H1 (cell line): Measurements from ENCODE around the gene GNS. TPM values are rescaled to one million over a fixed set of nuclear protein-coding genes. Genes with fewer than 3 reads are reported as not detected.
A peak's percentile ranks its signal among the peaks of the same experiment; 100 is the strongest.

Experiments
- CTCF ChIA-PET: fragments of 300-600 bp; sonication (Branson Sonifier 250); formaldehyde crosslinking; loops from one replicate; lab custom pipeline; 2021; ENCODE audit not compliant: partially characterized antibody; lab: Charles Lee
- POLR2A ChIA-PET: fragments of 300-600 bp; sonication (Branson Sonifier 250); formaldehyde crosslinking; loops from one replicate; lab custom pipeline; 2021; ENCODE audit warnings: inconsistent platforms; ENCODE audit not compliant: partially characterized antibody; lab: Charles Lee
- DNase-seq, 2 experiments: peaks; one replicate each; pipeline versions ENCODE4 v3.0.0 to v3.0.0-alpha.2; 2010 to 2022; ENCODE audit warnings: low spot score in 2 of 2, low read depth in 1 of 2, mixed read lengths in 1 of 2
- FAIRE-seq: peaks from 2 replicates; lab custom pipeline; 2011; peaks lifted over from hg19 to GRCh38; lab: Jason Lieb, UNC
- H2AFZ ChIP-seq: 2 replicates; pipeline ENCODE4 v1.8.1; 2012; ENCODE audit warnings: low read length, inconsistent platforms
- H2AK5ac ChIP-seq: 2 replicates; pipeline ENCODE4 v1.6.1; 2013; ENCODE audit warnings: low read depth, low read length
- H2BK120ac ChIP-seq: replicated peaks from 2 replicates; pipeline ENCODE3; 2013; ENCODE audit warnings: low read depth, low read length, inconsistent platforms
- H2BK12ac ChIP-seq: 2 replicates; pipeline ENCODE4 v1.6.1; 2013; ENCODE audit warnings: low read depth, low read length
- H2BK15ac ChIP-seq: 2 replicates; pipeline ENCODE4 v1.6.1; 2013; ENCODE audit warnings: low read length
- H2BK20ac ChIP-seq: 2 replicates; pipeline ENCODE4 v1.6.1; 2013; ENCODE audit warnings: low read length
- H2BK5ac ChIP-seq: 2 replicates; pipeline ENCODE4 v1.6.1; 2013; ENCODE audit warnings: low read depth, low read length
- H3K14ac ChIP-seq: 2 replicates; pipeline ENCODE4 v1.6.1; 2013; ENCODE audit warnings: inconsistent platforms; ENCODE audit not compliant: insufficient read length
- H3K18ac ChIP-seq: 2 replicates; pipeline ENCODE4 v1.6.1; 2013; ENCODE audit warnings: low read length; ENCODE audit errors: extremely low read depth
- H3K23ac ChIP-seq: 2 replicates; pipeline ENCODE4 v1.6.1; 2013; ENCODE audit warnings: inconsistent platforms; ENCODE audit not compliant: insufficient read length
- H3K23me2 ChIP-seq: 2 replicates; pipeline ENCODE4 v1.6.1; 2013; ENCODE audit warnings: low read depth, low read length
- H3K27ac ChIP-seq: 2 replicates; pipeline ENCODE4 v1.6.1; 2011; ENCODE audit warnings: low read depth, low read length, inconsistent platforms
- H3K27me3 ChIP-seq, 4 experiments: replicated peaks in 1 of 4; 1 replicate in 1 of 4; 2 replicates in 3 of 4; pipeline versions ENCODE4 v1.6.1 to v1.8.1; 2011 to 2013; ENCODE audit warnings: low read length in 3 of 4, mild to moderate bottlenecking in 3 of 4, inconsistent platforms in 2 of 4, mixed read lengths in 2 of 4, moderate library complexity in 1 of 4; ENCODE audit not compliant: control insufficient read depth in 3 of 4, insufficient read depth in 3 of 4; ENCODE audit errors: extremely low read depth in 1 of 4
- H3K36me3 ChIP-seq, 4 experiments: 2 replicates each; pipeline versions ENCODE4 v1.6.1 to v1.8.1; 2011 to 2013; ENCODE audit warnings: mild to moderate bottlenecking in 4 of 4, low read length in 3 of 4, moderate library complexity in 2 of 4, control low read depth in 1 of 4, inconsistent platforms in 1 of 4; ENCODE audit not compliant: insufficient read depth in 4 of 4, control insufficient read depth in 2 of 4
- H3K4ac ChIP-seq: replicated peaks from 2 replicates; pipeline ENCODE3; 2013; ENCODE audit warnings: low read length, low read depth, mixed read lengths, inconsistent platforms; ENCODE audit not compliant: insufficient read length
- H3K4me1 ChIP-seq, 4 experiments: replicated peaks in 1 of 4; 1 replicate in 1 of 4; 2 replicates in 3 of 4; pipeline versions ENCODE4 v1.6.1 to v1.8.1; 2011 to 2013; ENCODE audit warnings: low read length in 3 of 4, inconsistent platforms in 2 of 4, mixed read lengths in 1 of 4; ENCODE audit not compliant: insufficient read depth in 4 of 4, control insufficient read depth in 3 of 4
- H3K4me2 ChIP-seq, 2 experiments: 2 replicates each; pipeline versions ENCODE4 v1.6.1 to v1.8.1; 2011 to 2013; ENCODE audit warnings: low read depth in 2 of 2, low read length in 2 of 2, control low read depth in 1 of 2, inconsistent platforms in 1 of 2, mild to moderate bottlenecking in 1 of 2; ENCODE audit not compliant: insufficient read depth in 1 of 2
- H3K4me3 ChIP-seq, 4 experiments: fragments of 200-600, 300-600 bp in 1 of 4; sonication (generic), shearing (Covaris generic), sonication (Bioruptor Twin) in 1 of 4; 2 replicates each; pipeline versions ENCODE4 v1.5.1 to v1.8.1; 2011 to 2016; ENCODE audit warnings: low read length in 4 of 4, low read depth in 3 of 4, control low read depth in 2 of 4, inconsistent platforms in 2 of 4, mild to moderate bottlenecking in 2 of 4, mixed read lengths in 1 of 4, moderate library complexity in 1 of 4; ENCODE audit not compliant: insufficient read depth in 2 of 4; ENCODE audit errors: extremely low read depth in 1 of 4
- H3K56ac ChIP-seq: replicated peaks from 2 replicates; pipeline ENCODE3; 2013; ENCODE audit warnings: low read depth, mild to moderate bottlenecking, mixed read lengths, low read length, inconsistent platforms; ENCODE audit not compliant: insufficient read length
- H3K79me1 ChIP-seq: 2 replicates; pipeline ENCODE4 v1.6.1; 2013; ENCODE audit warnings: low read depth, low read length, control low read depth
- H3K79me2 ChIP-seq, 2 experiments: 2 replicates each; pipeline versions ENCODE4 v1.6.1 to v1.8.1; 2012 to 2013; ENCODE audit warnings: low read length in 2 of 2, mild to moderate bottlenecking in 2 of 2, inconsistent platforms in 1 of 2; ENCODE audit not compliant: insufficient read depth in 2 of 2, control insufficient read depth in 1 of 2
- H3K9ac ChIP-seq, 4 experiments: replicated peaks in 1 of 4; 1 replicate in 1 of 4; 2 replicates in 3 of 4; pipeline versions ENCODE4 v1.6.1 to v1.8.1; 2011 to 2013; ENCODE audit warnings: low read depth in 3 of 4, low read length in 3 of 4, control low read depth in 2 of 4, mild to moderate bottlenecking in 2 of 4, moderate library complexity in 2 of 4, inconsistent platforms in 1 of 4; ENCODE audit errors: extremely low read depth in 1 of 4
- H3K9me3 ChIP-seq, 2 experiments: 2 replicates each; pipeline versions ENCODE4 v1.6.1 to v1.8.1; 2012 to 2013; ENCODE audit warnings: mild to moderate bottlenecking in 2 of 2, moderate library complexity in 2 of 2, control low read depth in 1 of 2, inconsistent platforms in 1 of 2, low read depth in 1 of 2, low read length in 1 of 2, mixed read lengths in 1 of 2; ENCODE audit not compliant: insufficient read depth in 2 of 2
- H4K20me1 ChIP-seq, 2 experiments: replicated peaks in 1 of 2; 2 replicates each; pipeline versions ENCODE3 to v1.8.1; 2011 to 2013; ENCODE audit warnings: inconsistent platforms in 2 of 2, low read length in 2 of 2, mild to moderate bottlenecking in 1 of 2; ENCODE audit not compliant: insufficient read depth in 2 of 2, control insufficient read depth in 1 of 2
- H4K5ac ChIP-seq: 2 replicates; pipeline ENCODE4 v1.6.1; 2013; ENCODE audit warnings: low read length, low read depth, mixed read lengths, inconsistent platforms; ENCODE audit not compliant: insufficient read length
- H4K8ac ChIP-seq: 2 replicates; pipeline ENCODE4 v1.8.0; 2013; ENCODE audit warnings: mild to moderate bottlenecking, moderate library complexity, low read length, inconsistent platforms; ENCODE audit not compliant: insufficient read depth; ENCODE audit errors: extremely low read depth
- H4K91ac ChIP-seq: replicated peaks from 2 replicates; pipeline ENCODE3; 2013; ENCODE audit warnings: low read length, mixed read lengths, inconsistent platforms; ENCODE audit not compliant: insufficient read length
- ASH2L ChIP-seq: fragments of 200-600, 300-600 bp; sonication (generic); IDR thresholded peaks from one replicate; pipeline ENCODE4 v1.7.1; 2017; ENCODE audit warnings: low read length
- BCL11A ChIP-seq, 2 experiments: IDR thresholded peaks; one replicate each; pipeline ENCODE4 v1.6.1; 2011; ENCODE audit warnings: low read depth in 2 of 2, low read length in 2 of 2, mild to moderate bottlenecking in 2 of 2
- EZH2 ChIP-seq: fragments of 200-600 bp; sonication (generic); IDR thresholded peaks from 2 replicates; pipeline ENCODE4 v1.7.1; 2012; ENCODE audit warnings: low read depth, mild to moderate bottlenecking, moderate library complexity, low read length, inconsistent platforms; ENCODE audit not compliant: severe bottlenecking
- GABPA ChIP-seq: IDR thresholded peaks from 2 replicates; pipeline ENCODE4 v1.6.1; 2011; ENCODE audit warnings: mild to moderate bottlenecking, low read length, moderate library complexity, borderline replicate concordance; ENCODE audit not compliant: insufficient read depth
- HDAC2 ChIP-seq, 2 experiments: fragments of 300-600 bp in 1 of 2; sonication (generic) in 1 of 2; IDR thresholded peaks; 2 replicates each; pipeline ENCODE4 v1.6.1; 2011 to 2012; ENCODE audit warnings: low read depth in 2 of 2, low read length in 2 of 2, mild to moderate bottlenecking in 2 of 2, moderate library complexity in 2 of 2, borderline replicate concordance in 1 of 2, inconsistent platforms in 1 of 2
- JUND ChIP-seq: IDR thresholded peaks from 2 replicates; pipeline ENCODE4 v1.6.1; 2011; ENCODE audit warnings: mild to moderate bottlenecking, improper control_type of control experiment, low read length
- KDM5A ChIP-seq: fragments of 200-600 bp; IDR thresholded peaks from 2 replicates; pipeline ENCODE4 v1.7.1; 2012; ENCODE audit warnings: mild to moderate bottlenecking, low read length, inconsistent platforms, mixed read lengths
- NANOG ChIP-seq: IDR thresholded peaks from 2 replicates; pipeline ENCODE4 v1.6.1; 2011; ENCODE audit warnings: low read length, low read depth, mild to moderate bottlenecking, inconsistent platforms; ENCODE audit not compliant: insufficient read depth, poor library complexity, severe bottlenecking
- SIX5 ChIP-seq: IDR thresholded peaks from 2 replicates; pipeline ENCODE4 v1.6.1; 2011; ENCODE audit warnings: mild to moderate bottlenecking, low read depth, low read length
- SUZ12 ChIP-seq: fragments of 200-600 bp; sonication (generic); IDR thresholded peaks from 2 replicates; pipeline ENCODE4 v1.6.1; 2012; ENCODE audit warnings: mild to moderate bottlenecking, inconsistent platforms, low read length, moderate library complexity, mixed read lengths
- TEAD4 ChIP-seq: IDR thresholded peaks from 2 replicates; pipeline ENCODE4 v1.6.1; 2012; ENCODE audit warnings: low read depth, low read length, inconsistent platforms, mixed read lengths
- WGBS, 2 experiments: shearing (Covaris generic) in 1 of 2; methylation state at CpG; one replicate each; pipeline versions ENCODE4 v1.1.6 to v1.1.7; 2013 to 2015; ENCODE audit warnings: low lambda C conversion rate in 2 of 2, mixed read lengths in 2 of 2, inconsistent platforms in 1 of 2, low coverage in 1 of 2, missing lambda C conversion rate in 1 of 2; ENCODE audit not compliant: insufficient replicate concordance in 2 of 2, insufficient coverage in 1 of 2, insufficient read length in 1 of 2; ENCODE audit errors: extremely low coverage in 1 of 2, missing lambda C conversion rate in 1 of 2; 5-methylcytosine and 5-hydroxymethylcytosine counted together
- polyA plus RNA-seq, 7 experiments: library from polyadenylated mRNA; depleted of rRNA in 3 of 7; stranded (reverse) in 5 of 7; unstranded in 2 of 7; fragments of >200 nt in 5 of 7; fragments of 200-250 nt in 2 of 7; gene quantifications; 1 replicate in 5 of 7; 2 replicates in 1 of 7; 4 replicates in 1 of 7; pipeline versions ENCODE4 v1.2.1 to v1.2.3, GENCODE V29; 2011 to 2013; ENCODE audit warnings: missing spikeins in 2 of 7, mixed read lengths in 2 of 7
- total RNA-seq: library from RNA; stranded (reverse); fragmentation: NEBNext Ultra II Directional; extraction: Animal tissue kit (Norgen Biotek cat#: 25700); gene quantifications from 2 replicates; pipeline ENCODE4 v1.2.1, GENCODE V29; 2021
- TF ChIP-seq, protein P1 (sequence below): IDR thresholded peaks from 2 replicates; pipeline ENCODE4 v1.6.1; 2011; ENCODE audit warnings: low read length, improper control_type of control experiment

GNS gene
- total and polyA plus RNA-seq, 2 of the 8 experiments (the other 6 are each of a cell fraction or from before 2014, with no cell fraction given): 16.0 to 28.5 TPM

DNA sequence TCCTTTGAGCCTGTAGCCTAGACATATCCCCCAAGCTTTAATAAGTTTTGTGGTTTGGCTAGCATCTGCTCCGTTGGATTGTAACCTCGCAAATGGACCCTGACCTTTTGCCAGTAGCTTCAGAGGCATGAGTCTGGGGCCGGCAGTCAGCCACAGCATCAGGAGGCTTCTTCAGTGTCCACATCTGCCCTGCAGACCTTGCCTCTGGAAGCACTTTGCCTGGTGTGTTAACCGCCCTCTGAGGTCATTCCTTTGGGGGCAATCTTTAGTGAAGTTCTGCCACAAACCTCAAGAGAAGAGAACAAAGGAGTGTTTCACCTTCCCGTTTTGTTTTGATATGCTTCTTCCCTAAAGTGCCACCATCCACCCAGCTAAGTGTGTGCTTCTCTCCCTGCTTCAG is 71.4 kb downstream of the GNS start:
- Histone ChIP-seq H3K27ac (0 out of 2 replicates have a peak overlapping the region, but pooled peaks have one; percentile 41), H3K18ac (0 out of 2 replicates have a peak overlapping the region, but pooled peaks have one; percentile 20), H2BK12ac (no peak overlapping the region), H3K4me3 (no peak overlapping the region), H3K4me1 (peaks cover 4 to 18% (median 12%) of the 10 kb centered on the region in 4 experiments; a peak in 4 of 7 replicates), H3K56ac (no peak overlapping the region), H3K79me1 (0 out of 2 replicates have a peak, but pooled peaks cover 2% of the 10 kb centered on the region), H3K23me2 (peaks cover 3% of the 10 kb centered on the region; the same call in 1 of the 2 replicates), H4K20me1 (peaks cover 2 to 5% of the 10 kb centered on the region in 2 experiments), H4K91ac (no peak overlapping the region), H3K79me2 (peaks cover 0 to 33% of the 10 kb centered on the region in 2 experiments; a peak in 3 of 4 replicates), H3K36me3 (peaks cover 0 to 18% (median 8%) of the 10 kb centered on the region in 4 experiments; a peak in 3 of 8 replicates), H3K23ac (no peak overlapping the region), H3K4me2 (no peak overlapping the region), H4K8ac (no peak overlapping the region), H2BK15ac (no peak overlapping the region), H3K27me3 (no peaks in the 10 kb centered on the region), H4K5ac (no peak overlapping the region), H2AK5ac (no peak overlapping the region), H3K9me3 (no peaks in the 10 kb centered on the region), H2BK20ac (no peak overlapping the region), H2BK120ac (no peak overlapping the region), H2AFZ (no peak overlapping the region), H3K14ac (no peak overlapping the region), H3K9ac (no peak overlapping the region), H2BK5ac (no peak overlapping the region), H3K4ac (no peak overlapping the region)
- TF ChIP-seq JUND (no peak), GABPA (no peak), EZH2 (no peak), NANOG (no peak), SUZ12 (no peak), TEAD4 (no peak), ASH2L (no peak), HDAC2 (IDR thresholded peaks at IDR 0.05; ENCODE audit: borderline replicate concordance in 1 of 2, low read depth in 2 of 2, low read length in 2 of 2) (no peak), BCL11A (IDR thresholded peaks at IDR 0.05; ENCODE audit: low read depth in 2 of 2, low read length in 2 of 2) (no peak), KDM5A (no peak), SIX5 (no peak)
- TF ChIP-seq, protein P1, sequence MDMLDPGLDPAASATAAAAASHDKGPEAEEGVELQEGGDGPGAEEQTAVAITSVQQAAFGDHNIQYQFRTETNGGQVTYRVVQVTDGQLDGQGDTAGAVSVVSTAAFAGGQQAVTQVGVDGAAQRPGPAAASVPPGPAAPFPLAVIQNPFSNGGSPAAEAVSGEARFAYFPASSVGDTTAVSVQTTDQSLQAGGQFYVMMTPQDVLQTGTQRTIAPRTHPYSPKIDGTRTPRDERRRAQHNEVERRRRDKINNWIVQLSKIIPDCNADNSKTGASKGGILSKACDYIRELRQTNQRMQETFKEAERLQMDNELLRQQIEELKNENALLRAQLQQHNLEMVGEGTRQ: no peak
- FAIRE-seq (no peak), DNase-seq (no peak)
- ChIA-PET CTCF (interaction anchor here (1.1 to 4.6 kb wide), 5 partner anchors 10 to 138 kb away, joined by 3 to 20 read pairs (median 5); no protein-coding TSS in a partner anchor), POLR2A (no interaction called here)
- 88% methylated on average over 5 of the region's 5 CpGs; no CpG with 5 or more reads in 1 of the 2 experiments for WGBS, 2 experiments
